ENCODE measurements around the gene LRP1. TPM values are rescaled to one million over a fixed set of nuclear protein-coding genes. Genes with fewer than 3 reads are reported as not detected.

Gene LRP1
- total RNA-seq, 1 donor from 2014 or later = 0.60 TPM

- DNase-seq (ENCODE audit: low read depth in 2 of 2) = no peak
Observed at GRCh38 chr12:57094208-57095160, 33.8 kb upstream of the LRP1 start.

- DNase-seq (ENCODE audit: low read depth in 2 of 2) = no peak
Observed at GRCh38 chr12:57095440-57095839, 32.8 kb upstream of the LRP1 start.

GRCh38 chr12:57096099-57096572 is 32.1 kb upstream of the LRP1 start:
- DNase-seq (ENCODE audit: low read depth in 2 of 2) = no peak

- no peak for DNase-seq (ENCODE audit: low read depth in 2 of 2)
Observed at GRCh38 chr12:57096748-57097553, 31.3 kb upstream of the LRP1 start.

- no peak for DNase-seq (ENCODE audit: low read depth in 2 of 2)
Observed at GRCh38 chr12:57097554-57097835, 30.8 kb upstream of the LRP1 start.

GRCh38 chr12:57098546-57098945 is 29.7 kb upstream of the LRP1 start:
- no peak for DNase-seq (ENCODE audit: low read depth in 2 of 2)

GRCh38 chr12:57099047-57099714 is 29.1 kb upstream of the LRP1 start:
- DNase-seq (ENCODE audit: low read depth in 2 of 2) = no peak

GRCh38 chr12:57099766-57100165 is 28.5 kb upstream of the LRP1 start:
- no peak for DNase-seq (ENCODE audit: low read depth in 2 of 2)

- DNase-seq (ENCODE audit: low read depth in 2 of 2) = peak in 1 of 2 donors; percentile 28
Observed at GRCh38 chr12:57101892-57102695, 26.2 kb upstream of the LRP1 start.

GRCh38 chr12:57103856-57104255 is 24.4 kb upstream of the LRP1 start:
- DNase-seq (ENCODE audit: low read depth in 2 of 2) = no peak

- DNase-seq (ENCODE audit: low read depth in 2 of 2) = no peak
Observed at GRCh38 chr12:57104292-57104910, 23.9 kb upstream of the LRP1 start.

- no peak for DNase-seq (ENCODE audit: low read depth in 2 of 2)
Observed at GRCh38 chr12:57105011-57105753, 23.1 kb upstream of the LRP1 start.

GRCh38 chr12:57106021-57106708 is 22.1 kb upstream of the LRP1 start:
- DNase-seq (ENCODE audit: low read depth in 2 of 2) = no peak

- no peak for DNase-seq (ENCODE audit: low read depth in 2 of 2)
Observed at GRCh38 chr12:57107456-57108155, 20.7 kb upstream of the LRP1 start.

- no peak for DNase-seq (ENCODE audit: low read depth in 2 of 2)
Observed at GRCh38 chr12:57109207-57110103, 18.8 kb upstream of the LRP1 start.

GRCh38 chr12:57110104-57111030 is 17.9 kb upstream of the LRP1 start:
- peak in 1 of 2 donors; percentile 53 for DNase-seq (ENCODE audit: low read depth in 2 of 2)
